GM12873 (cell line): ENCODE measurements around the gene ERF.

Source experiments
- CTCF ChIP-seq: IDR thresholded peaks from 2 replicates; pipeline ENCODE4 v1.5.1; 2012; ENCODE audit warnings: low read depth, mild to moderate bottlenecking, moderate library complexity, low read length, control low read depth; ENCODE audit not compliant: insufficient read depth; ENCODE audit errors: missing control alignments

ERF gene

GRCh38 chr19:42226886-42227285, 28.0 kb downstream of the ERF start:
- no peak for TF ChIP-seq CTCF

GRCh38 chr19:42225718-42226292, 29.1 kb downstream of the ERF start:
- no peak for TF ChIP-seq CTCF

GRCh38 chr19:42224940-42225717, 29.8 kb downstream of the ERF start:
- no peak for TF ChIP-seq CTCF

- TF ChIP-seq CTCF, result no peak
Measured at GRCh38 chr19:42220751-42221097, 34.2 kb downstream of the ERF start.

- no peak for TF ChIP-seq CTCF
Measured at GRCh38 chr19:42219812-42220750, 34.8 kb downstream of the ERF start, which contains the start of gene ZNF526. Gene ZNF526, plus strand, starts transcription at chr19:42220312. Its CDS starts 4,092 bp downstream, at chr19:42224404.

- TF ChIP-seq CTCF, result no peak
Measured at GRCh38 chr19:42217520-42218437, 37.1 kb downstream of the ERF start, which contains the start of gene DEDD2. Gene DEDD2, minus strand, starts transcription at chr19:42217677. Its CDS starts 670 bp downstream, at chr19:42217007.
